NT2/D1 (cell line): ENCODE data around the gene C2orf72.

ENCODE experiments used
- SUZ12 ChIP-seq: IDR thresholded peaks from 2 replicates; pipeline ENCODE4 v1.6.1; 2011; ENCODE audit not compliant: insufficient read length, insufficient read depth; ENCODE audit errors: extremely low read depth
- ZNF274 ChIP-seq: IDR thresholded peaks from 2 replicates; pipeline ENCODE4 v1.6.1; 2011; ENCODE audit warnings: mild to moderate bottlenecking, low read depth, low read length

- TF ChIP-seq SUZ12, result no peak
- no peak for TF ChIP-seq ZNF274
Measured at GRCh38 chr2:231012463-231012862, 24.9 kb upstream of the C2orf72 start.
